Measurements from ENCODE around the gene FAM227A.
"Not testable (repeated sequence)": the region's sequence is repeated elsewhere in the genome, so short reads cannot be mapped to it uniquely, and the experiment has no call there.

FAM227A gene

DNA sequence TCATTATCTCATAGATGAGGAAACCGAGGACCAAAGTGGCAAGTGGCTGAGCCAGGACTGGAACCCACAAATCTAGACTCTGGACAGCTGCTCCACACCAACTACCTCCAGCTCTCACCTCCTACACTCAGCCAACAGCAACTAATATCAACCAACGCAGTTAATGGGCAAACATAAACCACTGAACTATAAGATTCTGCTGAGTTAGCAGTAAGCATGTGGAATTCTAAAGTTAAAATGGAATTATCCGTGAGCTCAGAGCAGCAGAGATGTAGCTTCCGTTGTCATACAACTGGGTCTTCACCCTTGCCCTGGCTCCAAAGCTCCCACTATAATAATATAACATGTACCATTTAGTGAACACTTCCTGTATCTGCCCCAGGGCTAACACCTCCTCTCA, 27.1 kb downstream of the FAM227A start:
- H3K27ac ChIP-seq (ENCODE audit: low read length): no peak overlapping the region
- H3K27me3 ChIP-seq (ENCODE audit: control insufficient read depth, insufficient read depth, low read length): no peaks in the 10 kb centered on the region
- no peak overlapping the region for H3K9ac ChIP-seq (ENCODE audit: low read length)

DNA sequence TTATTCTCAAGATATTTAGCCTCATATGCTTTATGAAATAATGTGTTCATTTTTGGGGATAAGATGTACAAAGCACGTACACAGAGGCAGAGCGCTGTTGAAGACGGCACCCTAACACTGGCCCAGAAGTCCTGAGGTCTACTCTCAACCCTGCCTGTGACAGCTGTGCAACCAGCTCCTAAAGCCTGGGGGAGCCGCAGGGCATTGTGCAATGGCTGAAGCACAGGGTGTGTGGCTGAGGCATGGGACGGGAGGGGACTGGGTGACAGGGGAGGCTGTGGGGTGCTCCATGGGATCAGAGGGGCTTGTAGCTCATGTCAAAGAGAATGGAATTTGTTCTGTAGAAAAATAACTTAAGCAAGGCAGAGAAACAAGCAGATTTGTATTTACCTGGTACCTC, 27.7 kb downstream of the FAM227A start:
- Histone ChIP-seq H3K9me3 (ENCODE audit: control insufficient read depth, low read depth, low read length) (no peaks in the 10 kb centered on the region), H3K27me3 (ENCODE audit: control insufficient read depth, insufficient read depth, low read length) (no peaks in the 10 kb centered on the region), H3K4me1 (ENCODE audit: control insufficient read depth, low read depth, low read length) (no peaks in the 10 kb centered on the region), H3K36me3 (ENCODE audit: control insufficient read depth, low read depth, low read length) (peaks cover 19% of the 10 kb centered on the region), H3K9ac (ENCODE audit: low read length) (no peak overlapping the region), H3K27ac (ENCODE audit: low read length) (no peak overlapping the region), H3K4me3 (ENCODE audit: low read length) (no peak overlapping the region)

More for the DNA sequence above, 27.1 kb downstream of the FAM227A start:
- H3K4me3 ChIP-seq (ENCODE audit: low read length): no peak overlapping the region
- H3K4me1 ChIP-seq (ENCODE audit: control insufficient read depth, low read depth, low read length): no peaks in the 10 kb centered on the region
- no peaks in the 10 kb centered on the region for H3K9me3 ChIP-seq (ENCODE audit: control insufficient read depth, low read depth, low read length)
- H3K36me3 ChIP-seq (ENCODE audit: control insufficient read depth, low read depth, low read length): peaks cover 19% of the 10 kb centered on the region

DNA sequence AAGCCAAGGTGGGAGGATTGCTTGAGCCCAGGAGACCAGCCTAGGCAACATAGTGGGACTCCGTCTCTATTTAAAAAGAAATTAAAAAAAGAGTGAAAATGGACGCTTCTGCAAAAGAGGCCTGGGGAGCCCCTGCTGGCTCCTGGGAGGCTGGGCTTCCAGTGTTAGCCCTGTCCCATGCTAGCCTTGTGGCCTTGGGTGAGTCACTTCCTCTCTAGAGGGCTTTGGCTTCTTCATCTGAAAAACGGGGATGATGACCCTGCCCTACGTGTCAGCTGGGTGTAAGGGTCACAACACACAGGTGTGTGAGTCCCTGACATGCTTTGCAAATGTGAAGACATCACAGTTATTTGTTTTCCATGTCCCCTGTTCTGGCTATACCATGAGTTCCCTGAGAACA, 32.8 kb downstream of the FAM227A start:
- H3K9me3 ChIP-seq (ENCODE audit: control insufficient read depth, low read depth, low read length): no peaks in the 10 kb centered on the region
- H3K4me1 ChIP-seq (ENCODE audit: control insufficient read depth, low read depth, low read length): no peaks in the 10 kb centered on the region
- peaks cover 8% of the 10 kb centered on the region for H3K36me3 ChIP-seq (ENCODE audit: control insufficient read depth, low read depth, low read length)
- no peak overlapping the region for H3K9ac ChIP-seq (ENCODE audit: low read length)
- H3K27me3 ChIP-seq (ENCODE audit: control insufficient read depth, insufficient read depth, low read length): no peaks in the 10 kb centered on the region
- no peak overlapping the region for H3K4me3 ChIP-seq (ENCODE audit: low read length)
- H3K27ac ChIP-seq (ENCODE audit: low read length): no peak overlapping the region

- no peak overlapping the region for H3K9ac ChIP-seq (ENCODE audit: low read length)
- H3K4me3 ChIP-seq (ENCODE audit: low read length): no peak overlapping the region
- H3K4me1 ChIP-seq (ENCODE audit: control insufficient read depth, low read depth, low read length): no peaks in the 10 kb centered on the region
- H3K36me3 ChIP-seq (ENCODE audit: control insufficient read depth, low read depth, low read length): peaks cover 10% of the 10 kb centered on the region
- H3K27ac ChIP-seq (ENCODE audit: low read length): no peak overlapping the region
- no peaks in the 10 kb centered on the region for H3K27me3 ChIP-seq (ENCODE audit: control insufficient read depth, insufficient read depth, low read length)
- H3K9me3 ChIP-seq (ENCODE audit: control insufficient read depth, low read depth, low read length): no peaks in the 10 kb centered on the region
Measured at GRCh38 chr22:38618682-38619081, 37.5 kb downstream of the FAM227A start.

GRCh38 chr22:38618258-38618657, 37.9 kb downstream of the FAM227A start:
- Histone ChIP-seq H3K27me3 (ENCODE audit: control insufficient read depth, insufficient read depth, low read length) (no peaks in the 10 kb centered on the region), H3K36me3 (ENCODE audit: control insufficient read depth, low read depth, low read length) (peaks cover 10% of the 10 kb centered on the region)

DNA sequence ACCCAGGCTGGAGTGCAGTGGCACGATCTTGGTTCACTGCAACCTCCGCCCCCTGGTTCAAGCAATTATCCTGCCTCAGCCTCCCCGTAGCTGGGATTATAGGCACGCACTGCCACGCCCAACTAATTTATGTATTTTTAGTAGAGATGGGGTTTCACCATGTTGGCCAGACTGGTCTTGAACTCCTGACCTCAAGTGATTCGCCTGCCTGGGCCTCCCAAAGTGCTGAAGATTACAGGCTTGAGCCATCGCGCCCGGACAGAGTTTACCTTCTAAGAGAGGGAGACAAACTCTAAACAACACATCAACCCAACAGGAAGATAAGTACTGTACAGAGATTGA, 41.2 kb downstream of the FAM227A start:
- H3K36me3 ChIP-seq (ENCODE audit: control insufficient read depth, low read depth, low read length): peaks cover 10% of the 10 kb centered on the region
- not testable (repeated sequence) for H3K4me1 ChIP-seq (ENCODE audit: control insufficient read depth, low read depth, low read length); H3K27ac ChIP-seq (ENCODE audit: low read length); H3K4me3 ChIP-seq (ENCODE audit: low read length); H3K27me3 ChIP-seq (ENCODE audit: control insufficient read depth, insufficient read depth, low read length); H3K9ac ChIP-seq (ENCODE audit: low read length); H3K9me3 ChIP-seq (ENCODE audit: control insufficient read depth, low read depth, low read length)

More at GRCh38 chr22:38618258-38618657, 37.9 kb downstream of the FAM227A start:
- Histone ChIP-seq H3K9ac (ENCODE audit: low read length) (no peak overlapping the region), H3K27ac (ENCODE audit: low read length) (no peak overlapping the region), H3K4me1 (ENCODE audit: control insufficient read depth, low read depth, low read length) (no peaks in the 10 kb centered on the region), H3K4me3 (ENCODE audit: low read length) (no peak overlapping the region), H3K9me3 (ENCODE audit: control insufficient read depth, low read depth, low read length) (no peaks in the 10 kb centered on the region)

- no peaks in the 10 kb centered on the region for H3K4me1 ChIP-seq (ENCODE audit: control insufficient read depth, low read depth, low read length)
- H3K27ac ChIP-seq (ENCODE audit: low read length): no peak overlapping the region
- H3K9me3 ChIP-seq (ENCODE audit: control insufficient read depth, low read depth, low read length): no peaks in the 10 kb centered on the region
- H3K4me3 ChIP-seq (ENCODE audit: low read length): no peak overlapping the region
- peaks cover 10% of the 10 kb centered on the region for H3K36me3 ChIP-seq (ENCODE audit: control insufficient read depth, low read depth, low read length)
- no peaks in the 10 kb centered on the region for H3K27me3 ChIP-seq (ENCODE audit: control insufficient read depth, insufficient read depth, low read length)
- no peak overlapping the region for H3K9ac ChIP-seq (ENCODE audit: low read length)
Measured at GRCh38 chr22:38614332-38615063, 41.7 kb downstream of the FAM227A start.

GRCh38 chr22:38613588-38613987, 42.6 kb downstream of the FAM227A start:
- Histone ChIP-seq H3K9me3 (ENCODE audit: control insufficient read depth, low read depth, low read length) (no peaks in the 10 kb centered on the region), H3K36me3 (ENCODE audit: control insufficient read depth, low read depth, low read length) (peaks cover 8% of the 10 kb centered on the region), H3K9ac (ENCODE audit: low read length) (no peak overlapping the region), H3K27ac (ENCODE audit: low read length) (no peak overlapping the region), H3K4me3 (ENCODE audit: low read length) (no peak overlapping the region), H3K4me1 (ENCODE audit: control insufficient read depth, low read depth, low read length) (no peaks in the 10 kb centered on the region), H3K27me3 (ENCODE audit: control insufficient read depth, insufficient read depth, low read length) (no peaks in the 10 kb centered on the region)

- Histone ChIP-seq H3K4me1 (ENCODE audit: control insufficient read depth, low read depth, low read length) (no peaks in the 10 kb centered on the region), H3K27ac (ENCODE audit: low read length) (no peak overlapping the region), H3K9me3 (ENCODE audit: control insufficient read depth, low read depth, low read length) (no peaks in the 10 kb centered on the region)
Measured at GRCh38 chr22:38612217-38613006, 43.8 kb downstream of the FAM227A start.

GRCh38 chr22:38611559-38611958, 44.6 kb downstream of the FAM227A start:
- Histone ChIP-seq H3K4me1 (ENCODE audit: control insufficient read depth, low read depth, low read length) (no peaks in the 10 kb centered on the region), H3K36me3 (ENCODE audit: control insufficient read depth, low read depth, low read length) (peaks cover 2% of the 10 kb centered on the region), H3K4me3 (ENCODE audit: low read length) (no peak overlapping the region), H3K27me3 (ENCODE audit: control insufficient read depth, insufficient read depth, low read length) (no peaks in the 10 kb centered on the region), H3K27ac (ENCODE audit: low read length) (no peak overlapping the region), H3K9me3 (ENCODE audit: control insufficient read depth, low read depth, low read length) (no peaks in the 10 kb centered on the region), H3K9ac (ENCODE audit: low read length) (no peak overlapping the region)

More at GRCh38 chr22:38612217-38613006, 43.8 kb downstream of the FAM227A start:
- Histone ChIP-seq H3K9ac (ENCODE audit: low read length) (no peak overlapping the region), H3K27me3 (ENCODE audit: control insufficient read depth, insufficient read depth, low read length) (no peaks in the 10 kb centered on the region), H3K36me3 (ENCODE audit: control insufficient read depth, low read depth, low read length) (peaks cover 2% of the 10 kb centered on the region), H3K4me3 (ENCODE audit: low read length) (no peak overlapping the region)

DNA sequence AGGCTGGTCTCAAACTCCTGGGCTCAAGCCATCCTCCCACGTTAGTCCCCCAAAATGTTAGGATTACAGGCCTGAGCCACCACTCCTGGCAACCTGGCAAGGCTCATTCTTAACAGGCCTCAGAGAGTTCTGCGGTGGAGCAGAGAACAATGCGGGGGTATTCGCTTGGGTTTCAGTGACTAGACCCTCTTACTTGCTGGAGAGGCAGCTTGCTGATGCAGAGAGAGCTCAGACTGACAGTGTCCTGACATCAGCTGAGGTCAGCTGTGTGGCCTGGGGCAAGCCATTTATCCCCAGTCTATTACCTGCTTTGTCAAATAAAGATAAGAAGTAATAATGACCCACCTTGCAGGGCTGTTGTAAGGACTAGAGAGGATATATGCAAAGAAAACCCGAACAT, 46.0 kb downstream of the FAM227A start:
- Histone ChIP-seq H3K27me3 (ENCODE audit: control insufficient read depth, insufficient read depth, low read length) (no peaks in the 10 kb centered on the region), H3K36me3 (ENCODE audit: control insufficient read depth, low read depth, low read length) (peaks cover 1% of the 10 kb centered on the region), H3K9me3 (ENCODE audit: control insufficient read depth, low read depth, low read length) (no peaks in the 10 kb centered on the region), H3K4me3 (ENCODE audit: low read length) (no peak overlapping the region), H3K4me1 (ENCODE audit: control insufficient read depth, low read depth, low read length) (no peaks in the 10 kb centered on the region), H3K27ac (ENCODE audit: low read length) (no peak overlapping the region), H3K9ac (ENCODE audit: low read length) (no peak overlapping the region)

Data from iPS-18a (cell line).